GM12878 (cell line): ENCODE results near the gene UBE2F. TPM values are rescaled to one million over a fixed set of nuclear protein-coding genes. Genes with fewer than 3 reads are reported as not detected.
"Not testable (repeated sequence)": the region's sequence is repeated elsewhere in the genome, so short reads cannot be mapped to it uniquely, and the experiment has no call there.

Source experiments
- ATAC-seq: fragments of 200-7000 bp; cut with Tn5 transposase; 3 replicates; pipeline ENCODE4 v1.9.1; 2020; ENCODE audit warnings: mild to moderate bottlenecking, moderate library complexity
- BruUV-seq: library from RNA; stranded (reverse); fragments of 400-500 nt; replicated peaks from 2 replicates; lab custom pipeline; 2021; lab: Mats Ljungman, UMichigan
- CTCF ChIA-PET: fragments of 300-600 bp; sonication (Branson Sonifier 250); formaldehyde crosslinking; extraction: SDS; loops from one replicate; lab custom pipeline; 2021; ENCODE audit warnings: inconsistent platforms; lab: Yijun Ruan, JAX
- POLR2A ChIA-PET: fragments of 350-600 bp; formaldehyde crosslinking; extraction: SDS; loops from one replicate; lab custom pipeline; 2021; ENCODE audit warnings: inconsistent platforms; lab: Charles Lee
- RAD21 ChIA-PET: fragments of 300-600 bp; sonication (Branson Sonifier 250); formaldehyde crosslinking; loops from one replicate; lab custom pipeline; 2023; ENCODE audit warnings: antibody characterized with exemption; ENCODE audit not compliant: unreplicated experiment; lab: Charles Lee
- SMC1A ChIA-PET: fragments of 300-600 bp; sonication (Branson Sonifier 250); formaldehyde crosslinking; loops from one replicate; lab custom pipeline; 2023; ENCODE audit not compliant: unreplicated experiment, uncharacterized antibody; lab: Charles Lee
- DNase-seq: peaks from one replicate; pipeline ENCODE4 v3.0.0-alpha.2; 2011; ENCODE audit warnings: low read depth, low spot score
- FAIRE-seq: peaks from 3 replicates; lab custom pipeline; 2011; peaks lifted over from hg19 to GRCh38; lab: Jason Lieb, UNC
- H2AFZ ChIP-seq: 2 replicates; pipeline ENCODE4 v1.6.0; 2011; ENCODE audit warnings: low read depth, low read length, control low read depth; ENCODE audit not compliant: control insufficient read depth
- H3K27ac ChIP-seq: 2 replicates; pipeline ENCODE4 v1.5.1; 2011; ENCODE audit warnings: control low read depth; ENCODE audit not compliant: control insufficient read depth, insufficient read depth
- H3K27me3 ChIP-seq, 2 experiments: replicated peaks in 1 of 2; 2 replicates each; pipeline versions ENCODE4 v1.6.0 to v1.6.1; 2011; ENCODE audit warnings: low read length in 1 of 2; ENCODE audit not compliant: control insufficient read depth in 2 of 2, insufficient read depth in 2 of 2
- H3K36me3 ChIP-seq, 2 experiments: 2 replicates each; pipeline ENCODE4 v1.5.1; 2011; ENCODE audit warnings: low read length in 1 of 2; ENCODE audit not compliant: control insufficient read depth in 2 of 2, insufficient read depth in 2 of 2
- H3K4me1 ChIP-seq: 2 replicates; pipeline ENCODE4 v1.6.1; 2011; ENCODE audit warnings: mild to moderate bottlenecking, low read length, moderate library complexity, mixed read lengths; ENCODE audit not compliant: control insufficient read depth, insufficient read depth
- H3K4me2 ChIP-seq: 2 replicates; pipeline ENCODE4 v1.6.0; 2011; ENCODE audit warnings: control low read depth; ENCODE audit not compliant: control insufficient read depth, insufficient read depth
- H3K4me3 ChIP-seq: fragments of 200-600 bp; sonication (generic); 2 replicates; pipeline ENCODE4 v1.5.1; 2016
- H3K79me2 ChIP-seq: 2 replicates; pipeline ENCODE4 v1.6.0; 2011; ENCODE audit warnings: low read length; ENCODE audit not compliant: control insufficient read depth, insufficient read depth
- H3K9ac ChIP-seq: 2 replicates; pipeline ENCODE4 v1.8.0; 2011; ENCODE audit warnings: low read length, control low read depth, mixed read lengths; ENCODE audit not compliant: control insufficient read depth, insufficient read depth
- H3K9me3 ChIP-seq: replicated peaks from 3 replicates; pipeline ENCODE4 v1.5.1; 2011; ENCODE audit warnings: mild to moderate bottlenecking, low read length; ENCODE audit not compliant: control insufficient read depth, insufficient read depth
- H4K20me1 ChIP-seq: 2 replicates; pipeline ENCODE4 v1.6.0; 2011; ENCODE audit not compliant: control insufficient read depth, insufficient read depth
- E2F8 ChIP-seq: fragments of 450-650 bp; IDR thresholded peaks from 2 replicates; pipeline ENCODE4 v1.6.1; 2018; ENCODE audit warnings: mild to moderate bottlenecking, low read depth, moderate library complexity; ENCODE audit not compliant: partially characterized antibody
- KAT2A ChIP-seq: conservative IDR thresholded peaks from 2 replicates; pipeline ENCODE4 v1.6.1; 2011; ENCODE audit warnings: low read depth, low read length; ENCODE audit not compliant: control insufficient read depth
- ZBTB40 ChIP-seq: fragments of 450-650 bp; IDR thresholded peaks from 2 replicates; pipeline ENCODE4 v1.6.1; 2016; ENCODE audit warnings: mild to moderate bottlenecking, moderate library complexity, borderline replicate concordance
- ZNF622 ChIP-seq: fragments of 450-650 bp; IDR thresholded peaks from 2 replicates; pipeline ENCODE4 v1.6.1; 2017; ENCODE audit warnings: mild to moderate bottlenecking, inconsistent platforms
- WGBS: methylation state at CpG from one replicate; pipeline ENCODE4 v1.1.6; 2016; ENCODE audit warnings: low lambda C conversion rate; ENCODE audit not compliant: insufficient replicate concordance, insufficient coverage; ENCODE audit errors: missing lambda C conversion rate; 5-methylcytosine and 5-hydroxymethylcytosine counted together
- in situ Hi-C: fragments of 300-500 bp; cut with MboI; formaldehyde crosslinking; loops from 9 replicates; pipeline ENCODE4 v1.14.3; 2018; ENCODE audit warnings: mixed read lengths
- intact Hi-C: fragments of 100-400 bp; cut with micrococcal nuclease; formaldehyde crosslinking; loops from one replicate; pipeline ENCODE4 v1.14.2; 2022; ENCODE audit not compliant: unreplicated experiment
- polyA plus RNA-seq, 11 experiments: library from polyadenylated mRNA; depleted of rRNA in 4 of 11; unstranded in 6 of 11; stranded (reverse) in 5 of 11; fragments of >200 nt; fragmentation: Nextera tagmentation in 4 of 11; fragmentation: Illumina TruSeq in 1 of 11; extraction: Ambion mirVana in 4 of 11; extraction: Trizol in 1 of 11; gene quantifications; 1 replicate in 1 of 11; 2 replicates in 10 of 11; pipeline versions ENCODE4 v1.2.1 to v1.2.3, GENCODE V29; 2011 to 2016; ENCODE audit warnings: inconsistent platforms in 2 of 11, missing spikeins in 2 of 11, low read depth in 1 of 11
- total RNA-seq, 4 experiments: library from RNA; depleted of rRNA in 3 of 4; stranded (reverse); fragments of >200 nt in 3 of 4; fragmentation: Illumina TruSeq in 1 of 4; extraction: Trizol in 1 of 4; gene quantifications; 2 replicates each; pipeline versions ENCODE4 v1.2.1 to v1.2.3, GENCODE V29; 2013 to 2021

UBE2F gene
- total and polyA plus RNA-seq, 10 of the 15 experiments (the other 5 are each of a cell fraction or from before 2014, with no cell fraction given), result 12.3 to 64.4 (median 31.5) TPM

GRCh38 chr2:237964578-237965404 lies 2.0 kb upstream of the UBE2F start (continued):
- no peak for TF ChIP-seq ZBTB40
- TF ChIP-seq KAT2A, result no peak
- no peak for TF ChIP-seq E2F8
- no peak for TF ChIP-seq ZNF622

GRCh38 chr2:237965844-237966243 lies 970 bp upstream of the UBE2F start:
- in situ Hi-C loops, BruUV-seq, H3K9ac ChIP-seq, H3K27ac ChIP-seq, RAD21 ChIA-PET, POLR2A ChIA-PET, SMC1A ChIA-PET, H3K9me3 ChIP-seq, H3K36me3 ChIP-seq, ATAC-seq, FAIRE-seq, H4K20me1 ChIP-seq, H3K27me3 ChIP-seq, DNase-seq: not testable (repeated sequence)
- peak overlapping the region; percentile 96; the same call in 1 of the 2 replicates for H2AFZ ChIP-seq
- H3K4me3 ChIP-seq, result peak overlapping the region; percentile 68; the same call in 1 of the 2 replicates
- H3K4me2 ChIP-seq, result peak overlapping the region; percentile 91
- intact Hi-C loops, result loop anchor here (5.0 kb wide), 1 partner anchor 96 kb away; the partner anchor contains the start of gene SCLY
- peaks cover 27% of the 10 kb centered on the region for H3K79me2 ChIP-seq
- CTCF ChIA-PET, result interaction anchor here (0.5 kb wide), 1 partner anchor 195 kb away, joined by 3 read pairs; no protein-coding TSS in a partner anchor
- H3K4me1 ChIP-seq, result peaks cover 19% of the 10 kb centered on the region
- WGBS, result 91% methylated on average over 13 of the region's 13 CpGs
